OCI-LY3 (cell line): ENCODE data around the gene DACH2.

Experiments used
- CTCF ChIP-seq: fragments of 200-600, 300-600 bp; sonication (generic); IDR thresholded peaks from 2 replicates; pipeline ENCODE4 v1.5.1; 2014; ENCODE audit warnings: antibody characterized with exemption, low read length, low read depth
- EZH2phosphoT487 ChIP-seq: fragments of 200-600 bp; shearing (Covaris generic); IDR thresholded peaks from 2 replicates; pipeline ENCODE4 v1.6.1; 2018; ENCODE audit warnings: antibody characterized with exemption, mixed run types, low read depth

DNA sequence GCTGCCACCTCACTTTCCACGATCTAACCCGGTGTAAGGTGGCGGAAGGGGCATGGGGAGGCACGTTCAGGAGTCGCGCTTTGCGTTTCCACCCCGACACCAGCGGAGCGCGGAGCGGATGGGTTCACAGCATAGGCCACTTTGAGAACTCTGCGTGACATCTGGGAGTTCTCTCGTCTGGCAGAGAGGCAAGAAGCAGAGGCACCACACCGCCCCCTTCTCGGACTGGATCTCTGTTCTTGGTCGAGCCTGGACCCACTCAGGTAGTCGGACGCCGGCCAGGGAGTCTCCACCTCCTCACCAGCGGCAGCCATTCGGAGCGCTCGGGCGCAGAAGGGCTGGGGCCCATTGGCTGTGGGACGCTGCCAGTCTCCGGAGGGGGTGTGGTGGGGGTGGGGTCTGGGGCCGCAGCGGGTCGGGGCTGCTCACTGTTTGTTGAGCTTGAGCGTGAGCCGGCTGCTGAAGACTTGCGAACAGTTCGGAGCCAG is at the start of gene DACH2:
- no peak for TF ChIP-seq CTCF
- TF ChIP-seq EZH2phosphoT487: no peak
